Fibroblast of the aortic adventitia (primary cell): ENCODE measurements around the gene TCL1A. TPM values are rescaled to one million over a fixed set of nuclear protein-coding genes. Genes with fewer than 3 reads are reported as not detected.

Experiments used
- DNase-seq: peaks from one replicate; pipeline ENCODE4 v3.0.0-alpha.2; 2010; ENCODE audit warnings: low read depth
- H3K4me3 ChIP-seq: 2 replicates; pipeline ENCODE4 v1.5.1; 2011; ENCODE audit warnings: low read depth, mild to moderate bottlenecking, control low read depth, low read length, moderate library complexity
- total RNA-seq: library from RNA; depleted of rRNA; stranded (reverse); fragments of >200 nt; gene quantifications from 2 replicates; pipeline ENCODE4 v1.2.3, GENCODE V29; 2012; ENCODE audit warnings: low replicate concordance
- TF ChIP-seq, protein P1 (sequence below): IDR thresholded peaks from 2 replicates; pipeline ENCODE4 v1.5.1; 2011; ENCODE audit warnings: mild to moderate bottlenecking, low read length, control low read depth, inconsistent platforms; ENCODE audit not compliant: insufficient read depth

Gene TCL1A
- total RNA-seq, 1 donor: not detected

DNA sequence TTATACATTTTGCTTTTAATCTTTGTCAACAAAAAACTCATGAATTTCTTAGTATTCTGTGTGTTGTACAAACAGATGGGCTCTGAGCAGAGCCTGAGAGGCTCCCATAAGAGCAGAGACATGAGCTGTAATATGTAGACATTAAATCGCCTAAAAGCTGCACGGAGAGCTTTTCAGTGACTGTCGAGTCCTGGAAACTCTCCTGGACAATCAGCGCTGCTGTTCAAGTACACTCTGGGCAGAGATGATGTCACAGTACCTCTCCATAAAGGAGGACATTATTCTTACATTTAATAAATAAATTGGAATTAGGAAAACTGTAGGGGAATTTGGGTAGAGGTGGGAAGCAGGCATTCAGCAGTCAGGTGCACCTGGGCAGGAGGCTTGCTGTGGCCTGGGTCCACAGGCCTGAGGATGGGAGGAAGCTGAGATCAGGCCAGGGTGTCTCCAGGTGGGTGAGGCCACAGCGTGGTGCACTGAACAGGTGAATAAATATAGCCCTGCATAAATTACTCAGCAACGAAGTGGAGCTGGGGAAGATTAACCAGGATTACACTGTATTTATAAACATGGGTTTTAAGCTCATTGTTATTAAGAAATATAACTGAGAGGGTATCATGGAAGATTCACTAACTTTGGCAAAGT lies 13.3 kb upstream of the TCL1A start:
- H3K4me3 ChIP-seq: no peak overlapping the region
- DNase-seq: no peak
- TF ChIP-seq, protein P1, sequence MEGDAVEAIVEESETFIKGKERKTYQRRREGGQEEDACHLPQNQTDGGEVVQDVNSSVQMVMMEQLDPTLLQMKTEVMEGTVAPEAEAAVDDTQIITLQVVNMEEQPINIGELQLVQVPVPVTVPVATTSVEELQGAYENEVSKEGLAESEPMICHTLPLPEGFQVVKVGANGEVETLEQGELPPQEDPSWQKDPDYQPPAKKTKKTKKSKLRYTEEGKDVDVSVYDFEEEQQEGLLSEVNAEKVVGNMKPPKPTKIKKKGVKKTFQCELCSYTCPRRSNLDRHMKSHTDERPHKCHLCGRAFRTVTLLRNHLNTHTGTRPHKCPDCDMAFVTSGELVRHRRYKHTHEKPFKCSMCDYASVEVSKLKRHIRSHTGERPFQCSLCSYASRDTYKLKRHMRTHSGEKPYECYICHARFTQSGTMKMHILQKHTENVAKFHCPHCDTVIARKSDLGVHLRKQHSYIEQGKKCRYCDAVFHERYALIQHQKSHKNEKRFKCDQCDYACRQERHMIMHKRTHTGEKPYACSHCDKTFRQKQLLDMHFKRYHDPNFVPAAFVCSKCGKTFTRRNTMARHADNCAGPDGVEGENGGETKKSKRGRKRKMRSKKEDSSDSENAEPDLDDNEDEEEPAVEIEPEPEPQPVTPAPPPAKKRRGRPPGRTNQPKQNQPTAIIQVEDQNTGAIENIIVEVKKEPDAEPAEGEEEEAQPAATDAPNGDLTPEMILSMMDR: no peak

DNA sequence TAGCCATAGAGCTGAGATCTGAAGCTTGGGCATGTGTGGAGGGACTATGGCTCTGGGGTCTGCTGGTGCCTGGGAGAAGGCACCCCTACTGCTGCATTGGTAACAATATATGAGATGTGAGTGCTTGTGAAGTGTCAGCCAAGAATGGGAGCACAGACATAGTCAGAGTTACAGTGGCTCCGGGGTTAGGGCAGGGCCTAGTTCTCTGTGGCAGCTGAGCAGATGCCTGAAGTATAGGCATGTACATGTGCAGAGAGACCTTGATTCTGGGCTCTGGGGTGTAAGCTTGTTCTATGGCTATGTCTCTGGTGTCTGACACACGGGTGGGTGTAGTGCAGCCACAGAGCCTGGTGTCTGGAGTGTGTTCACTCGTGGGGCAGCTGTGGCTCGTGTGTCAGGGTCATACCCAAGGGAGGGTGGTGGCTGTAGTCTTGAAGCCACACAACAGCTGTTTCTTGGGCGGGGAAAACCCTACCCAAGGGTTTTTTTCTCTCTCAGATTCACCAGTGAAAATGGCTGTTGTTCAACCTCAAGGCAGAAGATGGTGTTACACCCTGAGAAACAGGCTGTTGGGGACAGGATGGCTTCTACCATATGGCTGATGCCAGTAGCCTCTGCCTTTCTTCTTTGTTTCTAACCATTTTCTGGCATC lies 11.9 kb upstream of the TCL1A start:
- no peak overlapping the region for H3K4me3 ChIP-seq
- no peak for DNase-seq
- TF ChIP-seq, protein P1: no peak

DNA sequence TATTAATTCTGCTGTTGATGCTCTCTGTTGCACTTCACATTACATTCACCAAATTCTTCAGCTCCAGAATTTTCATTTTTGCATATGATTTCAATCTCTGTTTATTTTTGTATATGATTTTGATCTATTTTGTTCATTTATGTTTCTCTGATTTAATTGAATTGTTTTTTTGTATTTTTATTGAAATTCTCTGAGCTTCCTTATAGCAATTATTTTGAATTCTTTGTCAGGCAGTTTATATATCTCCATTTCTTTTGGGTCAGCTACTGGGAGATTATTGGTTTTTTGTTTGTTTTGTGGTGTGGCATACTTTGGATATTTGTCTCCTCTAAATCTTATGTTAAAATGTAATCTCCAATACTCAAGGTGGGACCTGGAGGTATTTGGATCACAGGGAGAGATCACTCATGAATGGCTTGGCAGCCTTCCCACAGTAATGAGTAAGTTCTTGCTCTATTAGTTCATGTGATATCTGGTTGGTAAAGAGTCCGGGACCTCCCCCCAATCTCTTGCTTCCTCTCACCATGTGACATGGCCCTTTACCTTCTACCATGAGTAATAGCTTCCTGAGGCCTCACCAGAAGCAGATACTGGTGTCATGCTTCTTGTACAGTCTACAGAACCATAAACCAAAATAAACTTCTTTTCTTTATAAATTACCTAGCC lies 8.7 kb upstream of the TCL1A start:
- H3K4me3 ChIP-seq: no peak overlapping the region
- no peak for DNase-seq
- TF ChIP-seq, protein P1: no peak

DNA sequence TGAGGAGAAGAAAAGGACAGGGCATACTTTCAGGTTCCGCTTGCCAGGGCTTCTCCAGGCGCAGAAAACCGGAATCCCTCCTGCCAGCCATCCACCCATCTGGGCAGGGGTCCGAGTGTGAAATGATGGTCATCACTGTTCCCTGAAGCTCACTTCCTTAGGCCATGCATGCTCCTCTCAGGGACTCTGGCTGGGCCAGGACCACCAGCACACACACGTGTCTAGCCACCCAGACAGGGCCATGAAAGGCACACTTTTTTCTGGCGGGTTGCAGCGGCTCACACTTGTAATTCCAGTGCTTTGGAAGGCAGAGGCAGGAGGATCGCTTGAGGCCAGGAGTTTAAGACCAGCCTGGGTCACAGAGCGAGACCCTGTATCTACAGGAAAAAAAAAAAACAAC lies 1.5 kb downstream of the TCL1A start:
- TF ChIP-seq, protein P1: no peak
- H3K4me3 ChIP-seq: no peak overlapping the region
- DNase-seq: no peak

DNA sequence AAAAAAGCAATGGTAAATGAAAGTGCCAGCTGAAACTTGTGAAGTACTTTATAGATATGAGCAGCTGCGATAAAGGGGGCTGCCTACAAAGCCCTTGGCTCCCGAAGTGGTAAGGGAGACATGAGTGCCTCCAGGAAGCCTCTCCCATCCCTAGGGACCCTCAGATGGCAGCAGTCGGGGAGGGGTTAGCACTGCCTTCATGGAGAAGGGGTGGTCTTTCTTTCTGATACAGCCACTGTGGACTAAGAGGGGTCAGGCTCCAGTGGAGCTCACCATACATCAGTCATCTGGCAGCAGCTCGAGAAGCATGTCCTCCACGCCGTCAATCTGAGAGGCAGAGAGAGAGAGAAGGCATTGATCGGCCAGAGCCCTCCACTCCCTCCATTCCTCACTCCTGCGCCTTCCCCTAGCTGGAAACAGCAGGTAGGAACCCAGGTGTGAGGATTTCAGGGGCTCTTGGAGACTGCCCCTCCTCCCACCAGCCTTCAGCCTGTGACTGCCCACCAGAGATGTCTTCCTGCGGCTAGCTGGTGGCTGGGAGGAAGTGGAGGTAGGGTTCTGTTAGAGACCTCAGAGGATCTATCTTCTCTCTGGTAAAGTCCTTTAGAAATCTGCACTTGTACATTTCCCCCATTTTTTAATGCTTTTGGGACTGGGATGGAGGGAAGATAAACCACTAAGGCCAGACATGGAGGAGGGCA lies 2.3 kb downstream of the TCL1A start:
- TF ChIP-seq, protein P1: no peak
- no peak overlapping the region for H3K4me3 ChIP-seq
- no peak for DNase-seq

DNA sequence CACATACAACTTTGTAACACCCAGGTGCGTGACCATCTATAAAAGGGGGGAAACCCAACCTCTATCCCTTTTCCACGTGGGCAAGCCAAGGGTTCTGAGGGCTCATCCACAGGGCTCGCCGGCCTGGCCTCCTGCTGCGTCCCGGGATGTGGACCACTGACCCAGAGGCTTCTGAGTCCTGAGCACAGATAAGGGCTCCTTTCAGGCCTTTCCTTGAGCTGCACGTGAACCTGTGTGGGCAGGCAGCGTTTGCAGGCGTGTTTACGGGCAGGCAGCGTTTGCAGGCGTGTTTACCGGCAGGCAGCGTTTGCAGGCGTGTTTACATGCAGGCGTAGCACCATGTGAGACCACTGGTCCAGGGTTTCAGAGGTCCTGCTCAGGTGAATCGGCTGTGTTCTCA lies 3.8 kb downstream of the TCL1A start:
- DNase-seq: no peak
- TF ChIP-seq, protein P1: no peak
- no peak overlapping the region for H3K4me3 ChIP-seq
